Measurements from ENCODE around the gene MTUS2. TPM values are rescaled to one million over a fixed set of nuclear protein-coding genes. Genes with fewer than 3 reads are reported as not detected.

The MTUS2 gene
- total RNA-seq, 6 donors from 2014 or later = 0.11 to 1.6 (median 0.20) TPM; not detected in 1

DNA sequence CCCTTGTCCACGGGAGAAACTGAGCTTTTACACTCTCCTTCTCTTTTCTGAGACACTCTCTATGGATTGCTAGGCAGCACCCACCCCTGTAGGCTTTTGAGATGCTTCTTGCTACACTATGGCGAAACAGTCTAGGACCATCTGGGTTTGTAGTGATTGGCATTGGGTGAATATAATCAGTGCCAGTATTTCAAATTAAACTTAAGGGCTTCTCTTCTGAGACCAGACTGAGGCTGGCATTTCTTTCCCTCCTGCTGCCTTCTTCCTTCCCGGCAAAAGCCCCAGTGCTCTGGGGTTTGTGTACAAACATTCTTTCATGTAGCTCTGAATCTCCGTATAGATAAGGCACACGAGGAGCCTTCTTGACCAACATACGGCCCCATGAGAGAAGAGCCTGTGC, 498.6 kb downstream of the MTUS2 start:
- DNase-seq = no peak

GRCh38 chr13:29319451-29319850, 499.3 kb downstream of the MTUS2 start:
- Histone ChIP-seq H3K9me3 (no peaks in the 10 kb centered on the region), H3K36me3 (no peaks in the 10 kb centered on the region), H3K27ac (no peak overlapping the region), H3K4me1 (no peaks in the 10 kb centered on the region), H3K4me3 (no peak overlapping the region), H3K27me3 (no peaks in the 10 kb centered on the region)
- no peak for TF ChIP-seq POLR2A (IDR thresholded peaks at IDR 0.05)
- 74 to 76% methylated on average over 9 of the region's 9 CpGs for WGBS, 2 donors
- DNase-seq (no peak), ATAC-seq (ENCODE audit: low FRiP score in 2 of 2) (no peak)

More for the DNA sequence above, 498.6 kb downstream of the MTUS2 start:
- no peak for TF ChIP-seq POLR2A (IDR thresholded peaks at IDR 0.05)
- TF ChIP-seq, protein P1, sequence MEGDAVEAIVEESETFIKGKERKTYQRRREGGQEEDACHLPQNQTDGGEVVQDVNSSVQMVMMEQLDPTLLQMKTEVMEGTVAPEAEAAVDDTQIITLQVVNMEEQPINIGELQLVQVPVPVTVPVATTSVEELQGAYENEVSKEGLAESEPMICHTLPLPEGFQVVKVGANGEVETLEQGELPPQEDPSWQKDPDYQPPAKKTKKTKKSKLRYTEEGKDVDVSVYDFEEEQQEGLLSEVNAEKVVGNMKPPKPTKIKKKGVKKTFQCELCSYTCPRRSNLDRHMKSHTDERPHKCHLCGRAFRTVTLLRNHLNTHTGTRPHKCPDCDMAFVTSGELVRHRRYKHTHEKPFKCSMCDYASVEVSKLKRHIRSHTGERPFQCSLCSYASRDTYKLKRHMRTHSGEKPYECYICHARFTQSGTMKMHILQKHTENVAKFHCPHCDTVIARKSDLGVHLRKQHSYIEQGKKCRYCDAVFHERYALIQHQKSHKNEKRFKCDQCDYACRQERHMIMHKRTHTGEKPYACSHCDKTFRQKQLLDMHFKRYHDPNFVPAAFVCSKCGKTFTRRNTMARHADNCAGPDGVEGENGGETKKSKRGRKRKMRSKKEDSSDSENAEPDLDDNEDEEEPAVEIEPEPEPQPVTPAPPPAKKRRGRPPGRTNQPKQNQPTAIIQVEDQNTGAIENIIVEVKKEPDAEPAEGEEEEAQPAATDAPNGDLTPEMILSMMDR (IDR thresholded peaks at IDR 0.05) = no peak
- no peak for TF ChIP-seq POLR2AphosphoS5 (IDR thresholded peaks at IDR 0.05)
- no peak for TF ChIP-seq EP300 (IDR thresholded peaks at IDR 0.05)
- Histone ChIP-seq H3K9me3 (no peaks in the 10 kb centered on the region), H3K36me3 (no peaks in the 10 kb centered on the region), H3K27ac (no peak overlapping the region), H3K4me1 (no peaks in the 10 kb centered on the region), H3K27me3 (no peaks in the 10 kb centered on the region), H3K4me3 (no peak overlapping the region)
- ATAC-seq (ENCODE audit: low FRiP score in 2 of 2) = no peak
- 50% methylated on average over 6 of the region's 6 CpGs for WGBS, 2 donors

DNA sequence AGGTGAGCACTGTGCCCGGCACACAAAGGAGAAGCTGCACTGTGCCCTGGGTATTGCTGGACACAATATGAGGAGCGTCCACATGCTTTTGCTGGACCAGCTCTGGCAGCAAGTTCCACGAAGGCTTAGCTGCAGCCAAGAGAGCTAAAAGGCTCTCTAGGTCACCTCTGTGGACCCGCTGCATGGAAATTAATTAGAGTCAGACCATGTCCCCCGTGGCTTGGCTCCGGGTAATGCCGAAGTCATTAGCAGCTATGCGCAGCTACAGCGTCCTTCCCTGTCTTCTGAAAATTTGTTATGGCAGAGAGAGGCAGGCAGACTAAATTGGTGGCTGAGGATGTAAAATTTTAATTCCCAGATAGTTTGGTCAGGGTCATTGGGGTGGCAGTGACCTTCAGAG, 503.8 kb downstream of the MTUS2 start:
- no peak for ATAC-seq (ENCODE audit: low FRiP score in 2 of 2)

DNA sequence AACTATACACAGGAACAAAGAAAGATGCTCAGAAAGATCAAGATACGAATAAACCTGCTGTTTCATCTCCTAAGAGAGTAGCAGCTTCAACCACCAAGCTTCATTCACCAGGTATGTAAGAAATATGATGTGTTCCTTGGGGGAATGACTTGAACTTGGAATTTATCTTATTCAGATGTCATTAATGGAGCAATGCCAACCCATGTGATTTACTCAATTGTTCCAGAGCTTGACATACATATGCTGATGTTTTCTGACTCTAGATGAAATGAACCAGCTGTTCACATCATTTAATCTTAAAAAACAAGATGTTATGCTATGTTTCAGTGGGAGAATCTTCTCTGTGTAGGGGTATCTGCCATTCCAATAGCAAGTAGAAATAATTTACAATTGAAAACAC, 504.5 kb downstream of the MTUS2 start:
- TF ChIP-seq, protein P1 (IDR thresholded peaks at IDR 0.05) = no peak
- TF ChIP-seq EP300 (IDR thresholded peaks at IDR 0.05) (no peak), POLR2A (IDR thresholded peaks at IDR 0.05) (no peak), POLR2AphosphoS5 (IDR thresholded peaks at IDR 0.05) (no peak)
- DNase-seq (no peak), ATAC-seq (ENCODE audit: low FRiP score in 2 of 2) (no peak)
- 77 to 88% methylated on average over 1 of the region's 1 CpG for WGBS, 2 donors
- no peaks in the 10 kb centered on the region for H3K36me3 ChIP-seq
- H3K4me1 ChIP-seq = no peaks in the 10 kb centered on the region
- no peaks in the 10 kb centered on the region for H3K9me3 ChIP-seq
- no peak overlapping the region for H3K27ac ChIP-seq
- H3K4me3 ChIP-seq = no peak overlapping the region
- H3K27me3 ChIP-seq = no peaks in the 10 kb centered on the region

More for the DNA sequence above, 503.8 kb downstream of the MTUS2 start:
- no peak overlapping the region for H3K27ac ChIP-seq
- H3K4me1 ChIP-seq = no peaks in the 10 kb centered on the region
- no peak overlapping the region for H3K4me3 ChIP-seq
- TF ChIP-seq EP300 (IDR thresholded peaks at IDR 0.05) (no peak), POLR2A (IDR thresholded peaks at IDR 0.05) (no peak), POLR2AphosphoS5 (IDR thresholded peaks at IDR 0.05) (no peak)
- TF ChIP-seq, protein P1 (IDR thresholded peaks at IDR 0.05) = no peak
- H3K27me3 ChIP-seq = no peaks in the 10 kb centered on the region
- no peaks in the 10 kb centered on the region for H3K9me3 ChIP-seq
- 85 to 86% methylated on average over 7 to 9 of the region's 9 CpGs for WGBS, 2 donors
- no peaks in the 10 kb centered on the region for H3K36me3 ChIP-seq
- no peak for DNase-seq

- no peak for ATAC-seq (ENCODE audit: low FRiP score in 2 of 2)
- 60 to 75% methylated on average over 2 of the region's 2 CpGs for WGBS, 2 donors
- TF ChIP-seq, protein P1 (IDR thresholded peaks at IDR 0.05) = no peak
- TF ChIP-seq POLR2A (IDR thresholded peaks at IDR 0.05) = no peak
- TF ChIP-seq EP300 (IDR thresholded peaks at IDR 0.05) = no peak
- no peak for TF ChIP-seq POLR2AphosphoS5 (IDR thresholded peaks at IDR 0.05)
These were observed 508.4 kb downstream of the MTUS2 start for GRCh38 chr13:29328501-29328900.

More at GRCh38 chr13:29328501-29328900, 508.4 kb downstream of the MTUS2 start:
- no peak overlapping the region for H3K4me3 ChIP-seq
- H3K36me3 ChIP-seq = no peaks in the 10 kb centered on the region
- H3K27ac ChIP-seq = no peak overlapping the region
- no peaks in the 10 kb centered on the region for H3K27me3 ChIP-seq
- H3K9me3 ChIP-seq = no peaks in the 10 kb centered on the region
- H3K4me1 ChIP-seq = no peaks in the 10 kb centered on the region
- no peak for DNase-seq
